ENCODE results near the gene KRT6A.

DNA sequence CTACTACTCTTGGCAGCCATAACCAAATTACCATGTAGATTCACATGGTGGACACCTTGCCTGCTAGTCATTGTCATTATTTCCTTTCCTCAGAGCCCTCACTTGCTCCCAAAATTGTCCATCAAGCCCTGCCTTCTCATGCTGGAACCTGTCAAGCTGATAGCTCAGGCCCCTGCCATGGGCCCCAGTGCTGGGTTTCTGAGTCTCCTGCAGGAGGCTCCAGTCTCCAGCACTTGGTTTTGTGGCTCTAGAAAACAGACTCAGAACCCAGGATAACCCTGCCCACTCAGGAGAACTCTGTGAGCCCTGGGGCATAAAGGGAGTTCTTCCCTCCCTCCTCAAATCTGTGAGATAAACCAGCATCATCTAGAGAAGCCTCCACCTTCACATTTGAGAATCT, 49.1 kb upstream of the KRT6A start:
- TF ChIP-seq CTCF (conservative IDR thresholded peaks at IDR 0.05; ENCODE audit: low read depth, low read length) (no peak), EZH2 (IDR thresholded peaks at IDR 0.05; ENCODE audit: borderline replicate concordance, low read depth, low read length, poor library complexity, severe bottlenecking) (no peak)

All from A673 (cell line).